ENCODE data around the gene TRABD2B. TPM values are rescaled to one million over a fixed set of nuclear protein-coding genes. Genes with fewer than 3 reads are reported as not detected.

The TRABD2B gene
- total and polyA plus RNA-seq, 2 donors (not counting 1 experiment from before 2014, with no cell fraction given), result under 0.01 TPM; not detected in 1

DNA sequence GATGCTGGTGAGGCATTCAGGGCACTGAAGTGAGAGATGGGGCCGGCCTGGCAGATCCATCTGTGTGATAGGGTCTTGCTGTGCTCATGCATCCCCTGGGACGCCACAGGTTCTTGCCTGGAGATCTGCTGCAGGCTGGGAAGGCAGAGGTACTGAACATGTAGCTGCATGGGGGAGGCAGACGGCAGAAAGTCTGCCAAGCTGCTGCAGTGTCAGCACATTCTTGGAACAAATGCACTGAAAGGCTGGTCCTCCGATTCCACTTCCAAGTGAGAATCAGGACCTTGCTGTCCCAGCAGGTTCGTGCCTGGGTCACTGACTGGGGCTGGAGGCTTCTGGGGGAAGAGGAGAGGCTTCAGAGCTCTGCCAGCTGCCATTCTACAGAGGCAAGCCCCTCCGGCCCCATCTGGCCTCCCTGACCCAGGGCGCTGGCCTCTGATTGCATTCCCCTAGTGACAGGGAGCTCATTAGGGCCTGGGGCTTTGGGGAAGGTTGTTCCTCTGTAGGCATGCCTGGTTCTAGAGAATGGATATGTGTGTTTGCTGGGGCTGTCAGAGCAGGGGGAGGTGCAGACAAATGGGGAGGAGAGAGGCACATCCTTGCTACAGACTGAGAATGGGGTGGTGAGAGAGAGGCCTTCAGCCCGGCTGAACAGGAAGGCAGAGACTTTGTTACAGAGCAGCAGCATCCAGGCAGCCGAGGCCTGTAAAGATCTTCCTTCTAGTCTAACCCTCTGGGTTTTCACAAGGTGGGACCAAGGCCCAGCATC, 174.0 kb downstream of the TRABD2B start:
- no peak overlapping the region for H3K9ac ChIP-seq (ENCODE audit: insufficient read depth, low read length)
- no peak for DNase-seq (ENCODE audit: low read depth in 2 of 2)
- TF ChIP-seq, protein P1, sequence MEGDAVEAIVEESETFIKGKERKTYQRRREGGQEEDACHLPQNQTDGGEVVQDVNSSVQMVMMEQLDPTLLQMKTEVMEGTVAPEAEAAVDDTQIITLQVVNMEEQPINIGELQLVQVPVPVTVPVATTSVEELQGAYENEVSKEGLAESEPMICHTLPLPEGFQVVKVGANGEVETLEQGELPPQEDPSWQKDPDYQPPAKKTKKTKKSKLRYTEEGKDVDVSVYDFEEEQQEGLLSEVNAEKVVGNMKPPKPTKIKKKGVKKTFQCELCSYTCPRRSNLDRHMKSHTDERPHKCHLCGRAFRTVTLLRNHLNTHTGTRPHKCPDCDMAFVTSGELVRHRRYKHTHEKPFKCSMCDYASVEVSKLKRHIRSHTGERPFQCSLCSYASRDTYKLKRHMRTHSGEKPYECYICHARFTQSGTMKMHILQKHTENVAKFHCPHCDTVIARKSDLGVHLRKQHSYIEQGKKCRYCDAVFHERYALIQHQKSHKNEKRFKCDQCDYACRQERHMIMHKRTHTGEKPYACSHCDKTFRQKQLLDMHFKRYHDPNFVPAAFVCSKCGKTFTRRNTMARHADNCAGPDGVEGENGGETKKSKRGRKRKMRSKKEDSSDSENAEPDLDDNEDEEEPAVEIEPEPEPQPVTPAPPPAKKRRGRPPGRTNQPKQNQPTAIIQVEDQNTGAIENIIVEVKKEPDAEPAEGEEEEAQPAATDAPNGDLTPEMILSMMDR (conservative IDR thresholded peaks at IDR 0.05 in 1 of 2, IDR thresholded peaks at IDR 0.05 in 1 of 2; ENCODE audit: low read depth in 1 of 2, low read length in 2 of 2), result no peak
- no peak for TF ChIP-seq EZH2 (IDR thresholded peaks at IDR 0.05; ENCODE audit: low read length, missing control alignments)
- no peak overlapping the region for H3K4me3 ChIP-seq (replicated peaks in 1 of 4; ENCODE audit: control extremely low read depth in 1 of 4, insufficient read depth in 1 of 4, low read depth in 3 of 4, low read length in 4 of 4)
- H3K4me1 ChIP-seq (ENCODE audit: control insufficient read depth, extremely low read depth, insufficient read depth, low read length), result no peaks in the 10 kb centered on the region
- no peaks in the 10 kb centered on the region for H3K36me3 ChIP-seq (ENCODE audit: control insufficient read depth, insufficient read depth, low read length)
- H3K79me2 ChIP-seq (ENCODE audit: control insufficient read depth, insufficient read depth, low read length), result no peaks in the 10 kb centered on the region
- no peaks in the 10 kb centered on the region for H4K20me1 ChIP-seq (ENCODE audit: control insufficient read depth, extremely low read depth, insufficient read depth, low read length)
- no peak overlapping the region for H3K27ac ChIP-seq (ENCODE audit: insufficient read depth, low read length)
- no peak overlapping the region for H2AFZ ChIP-seq (ENCODE audit: low read length)
- H3K9me3 ChIP-seq (ENCODE audit: control insufficient read depth, insufficient read depth, low read depth, low read length), result no peaks in the 10 kb centered on the region
- H3K4me2 ChIP-seq (ENCODE audit: extremely low read depth, insufficient read depth, low read length), result no peak overlapping the region
- no peaks in the 10 kb centered on the region for H3K27me3 ChIP-seq (ENCODE audit: control insufficient read depth, insufficient read depth, low read length)

GRCh38 chr1:47821760-47822159, 175.4 kb downstream of the TRABD2B start:
- Histone ChIP-seq H3K4me1 (ENCODE audit: control insufficient read depth, extremely low read depth, insufficient read depth, low read length) (no peaks in the 10 kb centered on the region), H3K27ac (ENCODE audit: insufficient read depth, low read length) (no peak overlapping the region), H3K4me3 (replicated peaks in 1 of 4; ENCODE audit: control extremely low read depth in 1 of 4, insufficient read depth in 1 of 4, low read depth in 3 of 4, low read length in 4 of 4) (no peak overlapping the region), H3K9me3 (ENCODE audit: control insufficient read depth, insufficient read depth, low read depth, low read length) (no peaks in the 10 kb centered on the region), H3K27me3 (ENCODE audit: control insufficient read depth, insufficient read depth, low read length) (no peaks in the 10 kb centered on the region), H3K79me2 (ENCODE audit: control insufficient read depth, insufficient read depth, low read length) (no peaks in the 10 kb centered on the region), H3K9ac (ENCODE audit: insufficient read depth, low read length) (no peak overlapping the region), H3K4me2 (ENCODE audit: extremely low read depth, insufficient read depth, low read length) (no peak overlapping the region), H2AFZ (ENCODE audit: low read length) (no peak overlapping the region), H4K20me1 (ENCODE audit: control insufficient read depth, extremely low read depth, insufficient read depth, low read length) (no peaks in the 10 kb centered on the region), H3K36me3 (ENCODE audit: control insufficient read depth, insufficient read depth, low read length) (no peaks in the 10 kb centered on the region)
- no peak for DNase-seq (ENCODE audit: low read depth in 2 of 2)
- TF ChIP-seq, protein P1 (conservative IDR thresholded peaks at IDR 0.05 in 1 of 2, IDR thresholded peaks at IDR 0.05 in 1 of 2; ENCODE audit: low read depth in 1 of 2, low read length in 2 of 2), result no peak
- no peak for TF ChIP-seq EZH2 (IDR thresholded peaks at IDR 0.05; ENCODE audit: low read length, missing control alignments)

GRCh38 chr1:47819574-47819888, 177.7 kb downstream of the TRABD2B start:
- H3K4me3 ChIP-seq (replicated peaks in 1 of 4; ENCODE audit: control extremely low read depth in 1 of 4, insufficient read depth in 1 of 4, low read depth in 3 of 4, low read length in 4 of 4), result no peak overlapping the region
- H3K27me3 ChIP-seq (ENCODE audit: control insufficient read depth, insufficient read depth, low read length), result no peaks in the 10 kb centered on the region
- H3K4me2 ChIP-seq (ENCODE audit: extremely low read depth, insufficient read depth, low read length), result no peak overlapping the region
- H3K9ac ChIP-seq (ENCODE audit: insufficient read depth, low read length), result no peak overlapping the region
- no peaks in the 10 kb centered on the region for H3K79me2 ChIP-seq (ENCODE audit: control insufficient read depth, insufficient read depth, low read length)
- H3K9me3 ChIP-seq (ENCODE audit: control insufficient read depth, insufficient read depth, low read depth, low read length), result no peaks in the 10 kb centered on the region
- DNase-seq (ENCODE audit: low read depth in 2 of 2), result no peak
- H4K20me1 ChIP-seq (ENCODE audit: control insufficient read depth, extremely low read depth, insufficient read depth, low read length), result no peaks in the 10 kb centered on the region
- no peak for TF ChIP-seq EZH2 (IDR thresholded peaks at IDR 0.05; ENCODE audit: low read length, missing control alignments)
- TF ChIP-seq, protein P1 (conservative IDR thresholded peaks at IDR 0.05 in 1 of 2, IDR thresholded peaks at IDR 0.05 in 1 of 2; ENCODE audit: low read depth in 1 of 2, low read length in 2 of 2), result no peak
- H3K36me3 ChIP-seq (ENCODE audit: control insufficient read depth, insufficient read depth, low read length), result no peaks in the 10 kb centered on the region
- no peak overlapping the region for H2AFZ ChIP-seq (ENCODE audit: low read length)
- H3K4me1 ChIP-seq (ENCODE audit: control insufficient read depth, extremely low read depth, insufficient read depth, low read length), result no peaks in the 10 kb centered on the region
- no peak overlapping the region for H3K27ac ChIP-seq (ENCODE audit: insufficient read depth, low read length)
